Measurements from ENCODE around the gene SCN11A. TPM values are rescaled to one million over a fixed set of nuclear protein-coding genes. Genes with fewer than 3 reads are reported as not detected.

SCN11A gene
- total RNA-seq, 1 donor from 2014 or later, result 0.04 TPM

Other genes starting within 250 kb of the SCN11A start
- not detected for gene SCN10A, start 235.7 kb downstream of the SCN11A start, total RNA-seq
- 17.5 TPM for gene WDR48, start 72 bp upstream of the SCN11A start, total RNA-seq
- gene GORASP1, start 55.7 kb upstream of the SCN11A start, total RNA-seq, result 23.5 TPM
- gene TTC21A, start 55.7 kb upstream of the SCN11A start, total RNA-seq, result 2.3 TPM
- gene CSRNP1, start 101.6 kb upstream of the SCN11A start, total RNA-seq, result 15.4 TPM
- not detected for gene XIRP1, start 140.7 kb upstream of the SCN11A start, total RNA-seq
- gene CX3CR1, start 228.1 kb upstream of the SCN11A start, total RNA-seq, result 0.84 TPM